HCT116 (cell line): Measurements from ENCODE around the gene PWWP2B. TPM values are rescaled to one million over a fixed set of nuclear protein-coding genes. Genes with fewer than 3 reads are reported as not detected.

Experiments used
- ATAC-seq: fragments of 200-7000 bp; cut with Tn5 transposase; 2 replicates; pipeline ENCODE4 v1.9.1; 2020; ENCODE audit warnings: mild to moderate bottlenecking, moderate library complexity
- BruUV-seq: library from RNA; stranded (reverse); fragments of 400-500 nt; replicated peaks from 2 replicates; lab custom pipeline; 2021; lab: Mats Ljungman, UMichigan
- CTCF ChIA-PET: fragments of 300-600 bp; sonication (Branson Sonifier 250); formaldehyde crosslinking; loops from one replicate; lab custom pipeline; 2021; ENCODE audit warnings: antibody characterized with exemption; lab: Charles Lee
- POLR2A ChIA-PET: fragments of 300-600, 350-600 bp; sonication (Branson Sonifier 250); formaldehyde crosslinking; loops from one replicate; lab custom pipeline; 2021; ENCODE audit warnings: antibody characterized with exemption; lab: Charles Lee
- RAD21 ChIA-PET, 2 experiments: fragments of 300-600 bp; sonication (Branson Sonifier 250); formaldehyde crosslinking; loops; one replicate each; lab custom pipeline; 2023; ENCODE audit warnings: low total read pairs in 2 of 2; ENCODE audit not compliant: uncharacterized antibody in 2 of 2, unreplicated experiment in 2 of 2, low non-redundant PET in 1 of 2; lab: Charles Lee
- DNase-seq: peaks from one replicate; pipeline ENCODE4 v3.0.0-alpha.2; 2010; ENCODE audit warnings: low read depth, low spot score
- H2AFZ ChIP-seq: fragments of 200-600 bp; shearing (Covaris generic), sonication (generic); 2 replicates; pipeline ENCODE4 v1.6.1; 2017; ENCODE audit warnings: low read depth, mixed run types, mixed read lengths, antibody characterized with exemption, low read length; ENCODE audit not compliant: poor library complexity, severe bottlenecking
- H3K27ac ChIP-seq: 2 replicates; pipeline ENCODE4 v1.5.1; 2012; ENCODE audit warnings: low read depth, low read length
- H3K27me3 ChIP-seq: fragments of 200-600 bp; sonication (generic); 2 replicates; pipeline ENCODE4 v1.6.1; 2016; ENCODE audit warnings: mixed run types, low read length, mixed read lengths; ENCODE audit not compliant: insufficient read depth
- H3K36me3 ChIP-seq, 2 experiments: fragments of 200-500 bp in 1 of 2; fragments of 200-600 bp in 1 of 2; sonication (Bioruptor generic) in 1 of 2; sonication (generic) in 1 of 2; 2 replicates each; pipeline versions ENCODE4 v1.5.1 to v1.6.1; 2014 to 2016; ENCODE audit warnings: low read length in 2 of 2, inconsistent platforms in 1 of 2, mixed read lengths in 1 of 2, mixed run types in 1 of 2; ENCODE audit not compliant: insufficient read depth in 2 of 2, control insufficient read depth in 1 of 2
- H3K4me1 ChIP-seq, 2 experiments: fragments of 200-600 bp in 1 of 2; sonication (generic) in 1 of 2; 2 replicates each; pipeline versions ENCODE4 v1.5.1 to v1.6.1; 2012 to 2017; ENCODE audit warnings: low read length in 2 of 2, inconsistent platforms in 1 of 2, mild to moderate bottlenecking in 1 of 2, mixed read lengths in 1 of 2, mixed run types in 1 of 2, moderate library complexity in 1 of 2; ENCODE audit not compliant: insufficient read depth in 2 of 2, control insufficient read depth in 1 of 2
- H3K4me2 ChIP-seq: fragments of 200-600 bp; sonication (generic); 2 replicates; pipeline ENCODE4 v1.6.1; 2017; ENCODE audit warnings: mixed run types, low read length, mixed read lengths
- H3K4me3 ChIP-seq, 2 experiments: fragments of 200-600 bp in 1 of 2; sonication (generic) in 1 of 2; replicated peaks in 1 of 2; 2 replicates each; pipeline ENCODE4 v1.5.1; 2011 to 2016; ENCODE audit warnings: low read length in 2 of 2, control low read depth in 1 of 2, low read depth in 1 of 2, mild to moderate bottlenecking in 1 of 2, mixed read lengths in 1 of 2, mixed run types in 1 of 2
- H3K79me2 ChIP-seq: fragments of 200-600 bp; sonication (generic); 2 replicates; pipeline ENCODE4 v1.6.1; 2017; ENCODE audit warnings: mild to moderate bottlenecking, mixed run types, low read length, moderate library complexity, mixed read lengths; ENCODE audit not compliant: insufficient read depth
- H3K9ac ChIP-seq: fragments of 200-600 bp; sonication (generic); 2 replicates; pipeline ENCODE4 v1.6.1; 2016; ENCODE audit warnings: low read length, mixed read lengths
- H3K9me2 ChIP-seq: fragments of 200-600 bp; sonication (generic), shearing (Covaris generic); 2 replicates; pipeline ENCODE4 v1.6.1; 2017; ENCODE audit warnings: mixed run types, mild to moderate bottlenecking, moderate library complexity; ENCODE audit not compliant: insufficient read depth
- H3K9me3 ChIP-seq, 2 experiments: fragments of 200-500 bp in 1 of 2; fragments of 200-600 bp in 1 of 2; sonication (Bioruptor generic) in 1 of 2; sonication (generic) in 1 of 2; 2 replicates each; pipeline ENCODE4 v1.6.1; 2014 to 2017; ENCODE audit warnings: low read length in 2 of 2, mixed read lengths in 2 of 2, inconsistent platforms in 1 of 2, low read depth in 1 of 2, mild to moderate bottlenecking in 1 of 2, mixed run types in 1 of 2, moderate library complexity in 1 of 2; ENCODE audit not compliant: control insufficient read depth in 1 of 2, insufficient read depth in 1 of 2
- H4K20me1 ChIP-seq: fragments of 200-600 bp; sonication (generic), shearing (Covaris generic); 2 replicates; pipeline ENCODE4 v1.6.1; 2017; ENCODE audit warnings: mixed run types, mild to moderate bottlenecking, moderate library complexity; ENCODE audit not compliant: insufficient read depth
- ATF3 ChIP-seq: IDR thresholded peaks from 2 replicates; pipeline ENCODE4 v1.6.1; 2012
- CBX3 ChIP-seq: IDR thresholded peaks from 2 replicates; pipeline ENCODE4 v1.6.1; 2012; ENCODE audit warnings: low read depth
- CEBPB ChIP-seq: IDR thresholded peaks from 2 replicates; pipeline ENCODE4 v1.6.1; 2012; ENCODE audit warnings: low read depth
- CTCF ChIP-seq, 3 experiments: fragments of 200-600 bp in 1 of 3; sonication (generic) in 1 of 3; IDR thresholded peaks in 2 of 3; conservative IDR thresholded peaks in 1 of 3; 2 replicates each; pipeline ENCODE4 v1.5.1; 2012 to 2017; ENCODE audit warnings: low read depth in 2 of 3, low read length in 2 of 3, antibody characterized with exemption in 1 of 3, borderline replicate concordance in 1 of 3, control low read depth in 1 of 3, mild to moderate bottlenecking in 1 of 3, mixed read lengths in 1 of 3, mixed run types in 1 of 3, moderate library complexity in 1 of 3; ENCODE audit not compliant: insufficient read depth in 1 of 3
- EZH2 ChIP-seq: fragments of 200-600 bp; sonication (generic); IDR thresholded peaks from 2 replicates; pipeline ENCODE4 v1.6.1; 2017; ENCODE audit warnings: antibody characterized with exemption, mixed run types
- EZH2phosphoT487 ChIP-seq: fragments of 200-600 bp; IDR thresholded peaks from 2 replicates; pipeline ENCODE4 v1.6.1; 2018; ENCODE audit warnings: antibody characterized with exemption, borderline replicate concordance
- FOSL1 ChIP-seq: IDR thresholded peaks from 2 replicates; pipeline ENCODE4 v1.6.1; 2012; ENCODE audit warnings: low read depth
- JUND ChIP-seq: IDR thresholded peaks from 2 replicates; pipeline ENCODE4 v1.6.1; 2012
- RAD21 ChIP-seq: IDR thresholded peaks from 2 replicates; pipeline ENCODE4 v1.6.1; 2012; ENCODE audit warnings: low read depth, mild to moderate bottlenecking
- REST ChIP-seq: IDR thresholded peaks from 2 replicates; pipeline ENCODE4 v1.6.1; 2012; ENCODE audit warnings: low read depth
- SIN3A ChIP-seq: IDR thresholded peaks from 2 replicates; pipeline ENCODE4 v1.6.1; 2012; ENCODE audit warnings: low read depth
- SP1 ChIP-seq: IDR thresholded peaks from 2 replicates; pipeline ENCODE4 v1.6.1; 2012; ENCODE audit warnings: low read depth
- ZBTB33 ChIP-seq: IDR thresholded peaks from 2 replicates; pipeline ENCODE4 v1.6.1; 2011; ENCODE audit warnings: mild to moderate bottlenecking, low read length, moderate library complexity; ENCODE audit not compliant: insufficient replicate concordance; ENCODE audit errors: extremely low read depth
- ZFX ChIP-seq: fragments of 450-650 bp; IDR thresholded peaks from 2 replicates; pipeline ENCODE4 v1.6.1; 2017
- intact Hi-C: fragments of 100-400 bp; cut with micrococcal nuclease; formaldehyde crosslinking; loops from 2 replicates; pipeline ENCODE4 v1.10.0; 2022
- total RNA-seq: library from RNA; stranded (reverse); gene quantifications from one replicate; pipeline ENCODE4 v1.2.1, GENCODE V29; 2021; ENCODE audit not compliant: unreplicated experiment

The PWWP2B gene
- total RNA-seq, 1 experiment from 2014 or later, result 13.9 TPM

GRCh38 chr10:132450466-132450824 lies 53.4 kb downstream of the PWWP2B start (continued):
- TF ChIP-seq ZBTB33 (no peak), ZFX (no peak), CEBPB (no peak)

- H3K9me3 ChIP-seq, result no peaks in the 10 kb centered on the region
- no peaks in the 10 kb centered on the region for H4K20me1 ChIP-seq
- H3K4me3 ChIP-seq, result no peak overlapping the region
- H3K4me2 ChIP-seq, result no peak overlapping the region
- intact Hi-C loops, result no loop called here
- ATAC-seq (no peak), DNase-seq (no peak)
- RAD21 ChIA-PET, result no interaction called here
- H3K36me3 ChIP-seq, result no peaks in the 10 kb centered on the region
- no peak overlapping the region for H3K9ac ChIP-seq
- BruUV-seq, result no TSS peak
- no peak overlapping the region for H2AFZ ChIP-seq
- no peaks in the 10 kb centered on the region for H3K9me2 ChIP-seq
- no peaks in the 10 kb centered on the region for H3K27me3 ChIP-seq
- no peak overlapping the region; the same call in 1 of the 2 replicates for H3K27ac ChIP-seq
- peaks cover 29 to 39% of the 10 kb centered on the region in 2 experiments for H3K4me1 ChIP-seq
- POLR2A ChIA-PET, result no interaction called here
- CTCF ChIA-PET, result interaction anchor here (0.6 kb wide), 1 partner anchor 80 kb away, joined by 3 read pairs; no protein-coding TSS in a partner anchor
- H3K79me2 ChIP-seq, result peaks cover 5% of the 10 kb centered on the region; the same call in 1 of the 2 replicates
- TF ChIP-seq JUND (no peak), CTCF (IDR thresholded peaks at IDR 0.05 in 2 of 3, conservative IDR thresholded peaks at IDR 0.05 in 1 of 3; ENCODE audit: borderline replicate concordance in 1 of 3, insufficient read depth in 1 of 3, low read depth in 2 of 3, low read length in 2 of 3) (no peak), REST (no peak), FOSL1 (no peak), ZBTB33 (no peak), CBX3 (no peak), SIN3A (no peak), EZH2phosphoT487 (no peak), ATF3 (no peak), CEBPB (no peak), SP1 (no peak), RAD21 (no peak), EZH2 (no peak), ZFX (no peak)
Observed at GRCh38 chr10:132450825-132451505, 54.0 kb downstream of the PWWP2B start.
